Heart right ventricle (tissue), 16 donors: ENCODE measurements around the gene SIX6. TPM values are rescaled to one million over a fixed set of nuclear protein-coding genes. Genes with fewer than 3 reads are reported as not detected.
"Not testable (repeated sequence)": the region's sequence is repeated elsewhere in the genome, so short reads cannot be mapped to it uniquely, and the experiment has no call there.

Experiments used
- ATAC-seq, 8 donors: fragments of 200-7000 bp; cut with Tn5 transposase; one replicate each; pipeline ENCODE4 v1.9.1; 2020; ENCODE audit warnings: mild to moderate bottlenecking in 8 of 8, moderate library complexity in 8 of 8, moderate number of reproducible peaks in 1 of 8
- DNase-seq, 2 donors: peaks; one replicate each; pipeline ENCODE4 v3.0.0-alpha.2; 2020
- H3K27ac ChIP-seq, 10 donors: fragments of 200-600 bp; sonication (generic) in 2 of 10; one replicate each; pipeline versions ENCODE4 v1.5.0 to v1.8.0; 2020 to 2022; ENCODE audit warnings: mild to moderate bottlenecking in 3 of 10
- H3K27me3 ChIP-seq, 7 donors: fragments of 200-600 bp; one replicate each; pipeline ENCODE4 v1.8.0; 2021 to 2022; ENCODE audit warnings: mild to moderate bottlenecking in 2 of 7
- H3K36me3 ChIP-seq, 9 donors: fragments of 200-600 bp; sonication (generic) in 1 of 9; one replicate each; pipeline versions ENCODE4 v1.5.0 to v1.8.0; 2020 to 2022; ENCODE audit warnings: mild to moderate bottlenecking in 2 of 9
- H3K4me1 ChIP-seq, 9 donors: fragments of 200-600 bp; sonication (generic) in 1 of 9; one replicate each; pipeline versions ENCODE4 v1.5.0 to v1.8.0; 2020 to 2022; ENCODE audit warnings: mild to moderate bottlenecking in 4 of 9
- H3K4me3 ChIP-seq, 10 donors: fragments of 200-600 bp; sonication (generic) in 2 of 10; one replicate each; pipeline versions ENCODE4 v1.5.0 to v1.8.0; 2020 to 2022; ENCODE audit warnings: mild to moderate bottlenecking in 7 of 10, moderate library complexity in 2 of 10
- H3K9me3 ChIP-seq, 11 donors: fragments of 200-600 bp in 10 of 11; sonication (generic) in 2 of 11; one replicate each; pipeline versions ENCODE4 v1.5.0 to v1.8.0; 2013 to 2022; ENCODE audit warnings: mild to moderate bottlenecking in 2 of 11, control low read depth in 1 of 11, moderate library complexity in 1 of 11
- CTCF ChIP-seq, 9 donors: fragments of 200-600 bp; sonication (generic) in 2 of 9; IDR thresholded peaks; one replicate each; pipeline versions ENCODE4 v1.5.0 to v1.8.0; 2021 to 2022; ENCODE audit warnings: antibody characterized with exemption in 9 of 9, mild to moderate bottlenecking in 5 of 9, moderate library complexity in 1 of 9
- WGBS, 2 donors: extraction: QIAGEN DNeasy Blood & Tissue Kit; methylation state at CpG; one replicate each; pipeline ENCODE4 v1.1.7; 2013; ENCODE audit warnings: inconsistent platforms in 1 of 2; 5-methylcytosine and 5-hydroxymethylcytosine counted together
- intact Hi-C, 10 donors: fragments of 100-400 bp; cut with DNase I; formaldehyde crosslinking; loops; one replicate each; pipeline versions ENCODE4 v1.11.1 to v1.14.2; 2022
- long read RNA-seq, 3 donors: library from polyadenylated mRNA; unstranded; transcript quantifications; one replicate each; pipeline ENCODE4 v2.0.0, GENCODE V29; 2020 to 2021
- polyA plus RNA-seq, 2 donors: library from polyadenylated mRNA; stranded (reverse); fragments of 200-250 nt; gene quantifications; one replicate each; pipeline ENCODE4 v1.2.3, GENCODE V29; 2013
- total RNA-seq, 10 donors: library from RNA; stranded (reverse); fragmentation: NEBNext Ultra II Directional in 3 of 10; extraction: Animal tissue kit (Norgen Biotek cat#: 25700) in 3 of 10; gene quantifications; one replicate each; pipeline versions ENCODE4 v1.2.1 to v1.2.4, GENCODE V29; 2021 to 2023
- donor health status: Arrhythmogenic right ventricular cardiomyopathy.
- donor health status: ischemic (EF 13 %, LVEDD 7.1; RV severe dilation, severe dysfunction).
- donor health status: healthy with polysubstance abuse.
- donor health status: DM: no; HTN: yes; CAD: no.
- donor health status: DM: no; HTN: no; CAD: no.
- donor health status: ischemic (EF 25% LVEDD 6.9; RV normal size, moderate dysfunction).
- donor health status: ischemic (EF 25% LVEDD 5.7; RV mildly dilated, moderate dysfunction).
- donor health status: healthy.
- donor health status: DM: yes; HTN: yes; CAD: no.
- donor health status: Ischemic cardiomyopathy.
- donor health status: ischemic (EF 35%, LVEDD 5.7; RV mildly dilated, moderate dysfunction).
- donor health status: nonischemic (EF 11% LVEDD 7.7; RV severe dilation, severe dysfunction).
- donor health status: DM: yes; HTN: yes; CAD: no.
- donor health status: PGD.
- donor health status: ischemic (EF 29% LVEDD 5.4; RV normal size, mild dysfunction).
- donor health status: nonischemic (EF 23%, LVEDD 6.1; RV moderate dilation, normal function).

Gene SIX6
- not detected for total RNA-seq
- polyA plus RNA-seq, result not detected
- long read RNA-seq, donor 1, result 0 reads
- long read RNA-seq, donor 2, result 0 reads
- long read RNA-seq, donor 3, result 0 reads

- TF ChIP-seq CTCF (IDR thresholded peaks at IDR 0.05), result no peak
- no peaks in the 10 kb centered on the region for H3K9me3 ChIP-seq
- peaks cover 44 to 100% (median 100%) of the 10 kb centered on the region in 7 donors for H3K27me3 ChIP-seq
- peaks cover 0 to 39% (median 30%) of the 10 kb centered on the region in 9 donors for H3K4me1 ChIP-seq
- peak within 1 kb of the TSS in 5 of 10 donors; percentile 4 to 24 (median 21) for H3K4me3 ChIP-seq
- ATAC-seq, result peak in 1 of 8 donors; percentile 47
- WGBS, 2 donors, result 1 to 2% methylated on average over 54 to 55 of the region's 55 CpGs
- H3K27ac ChIP-seq, result no peak within 1 kb of the TSS
- intact Hi-C loops, result no loop called here
- H3K36me3 ChIP-seq, result no peaks in the 10 kb centered on the region
- DNase-seq, result no peak
Measured at GRCh38 chr14:60508707-60509437, at the start of gene SIX6. TSS of gene SIX6 (plus strand) at chr14:60509146. CDS start at chr14:60509399, 253 bp downstream.

GRCh38 chr14:60480248-60480647, 28.7 kb upstream of the SIX6 start:
- WGBS, 2 donors, result 93 to 96% methylated on average over 7 of the region's 7 CpGs
- Histone ChIP-seq H3K9me3 (peaks cover 0 to 15% (median 5%) of the 10 kb centered on the region in 11 donors), H3K27me3 (peaks cover 0 to 57% (median 31%) of the 10 kb centered on the region in 7 donors)
- not testable (repeated sequence) for DNase-seq, H3K36me3 ChIP-seq, H3K4me3 ChIP-seq, H3K4me1 ChIP-seq, H3K27ac ChIP-seq, ATAC-seq
- intact Hi-C loops, result loop anchor here in 1 of 10 donors (10.0 kb wide), 1 partner anchor 285 kb away; no protein-coding TSS in a partner anchor

- no peak for TF ChIP-seq CTCF (IDR thresholded peaks at IDR 0.05)
- intact Hi-C loops, result loop anchor here in 1 of 10 donors (10.0 kb wide), 1 partner anchor 288 kb away; no protein-coding TSS in a partner anchor
- peaks cover 0 to 10% (median 6%) of the 10 kb centered on the region in 9 donors for H3K4me1 ChIP-seq
- H3K4me3 ChIP-seq, result no peak overlapping the region
- WGBS, 2 donors, result 52 to 79% methylated on average over 1 of the region's 1 CpG
- DNase-seq, result no peak
- peaks cover 0 to 15% (median 5%) of the 10 kb centered on the region in 11 donors for H3K9me3 ChIP-seq
- H3K27ac ChIP-seq, result no peak overlapping the region
- H3K36me3 ChIP-seq, result no peaks in the 10 kb centered on the region
- H3K27me3 ChIP-seq, result peaks cover 12 to 68% (median 50%) of the 10 kb centered on the region in 7 donors
- no peak for ATAC-seq
Measured at GRCh38 chr14:60482743-60483142, 26.2 kb upstream of the SIX6 start.

- Histone ChIP-seq H3K4me3 (peak overlapping the region in 3 of 10 donors; percentile 15 to 29 (median 19)), H3K36me3 (no peaks in the 10 kb centered on the region), H3K4me1 (peaks cover 0 to 10% (median 6%) of the 10 kb centered on the region in 9 donors), H3K27ac (no peak overlapping the region), H3K9me3 (peaks cover 0 to 11% (median 5%) of the 10 kb centered on the region in 11 donors), H3K27me3 (peaks cover 12 to 87% (median 73%) of the 10 kb centered on the region in 7 donors)
- WGBS, 2 donors, result 4 to 6% methylated on average over 25 of the region's 25 CpGs
- no peak for DNase-seq
- ATAC-seq, result no peak
- intact Hi-C loops, result loop anchor here in 1 of 10 donors (10.0 kb wide), 1 partner anchor 290 kb away; no protein-coding TSS in a partner anchor
- no peak for TF ChIP-seq CTCF (IDR thresholded peaks at IDR 0.05)
Measured at GRCh38 chr14:60485057-60485597, 23.8 kb upstream of the SIX6 start.
